SK-N-MC (cell line): ENCODE results near the gene NLGN1.

Source experiments
- EZH2 ChIP-seq: fragments of 200-600 bp; sonication (generic); IDR thresholded peaks from one replicate; pipeline ENCODE4 v1.6.1; 2017; ENCODE audit warnings: antibody characterized with exemption
- POLR2AphosphoS5 ChIP-seq: IDR thresholded peaks from 2 replicates; pipeline ENCODE4 v1.6.1; 2012; ENCODE audit warnings: mild to moderate bottlenecking, low read depth, low read length, borderline replicate concordance

GRCh38 chr3:173938159-173938558 lies 540.6 kb downstream of the NLGN1 start:
- TF ChIP-seq POLR2AphosphoS5 (no peak), EZH2 (no peak)
